ENCODE results near the gene FOXL3.

DNA sequence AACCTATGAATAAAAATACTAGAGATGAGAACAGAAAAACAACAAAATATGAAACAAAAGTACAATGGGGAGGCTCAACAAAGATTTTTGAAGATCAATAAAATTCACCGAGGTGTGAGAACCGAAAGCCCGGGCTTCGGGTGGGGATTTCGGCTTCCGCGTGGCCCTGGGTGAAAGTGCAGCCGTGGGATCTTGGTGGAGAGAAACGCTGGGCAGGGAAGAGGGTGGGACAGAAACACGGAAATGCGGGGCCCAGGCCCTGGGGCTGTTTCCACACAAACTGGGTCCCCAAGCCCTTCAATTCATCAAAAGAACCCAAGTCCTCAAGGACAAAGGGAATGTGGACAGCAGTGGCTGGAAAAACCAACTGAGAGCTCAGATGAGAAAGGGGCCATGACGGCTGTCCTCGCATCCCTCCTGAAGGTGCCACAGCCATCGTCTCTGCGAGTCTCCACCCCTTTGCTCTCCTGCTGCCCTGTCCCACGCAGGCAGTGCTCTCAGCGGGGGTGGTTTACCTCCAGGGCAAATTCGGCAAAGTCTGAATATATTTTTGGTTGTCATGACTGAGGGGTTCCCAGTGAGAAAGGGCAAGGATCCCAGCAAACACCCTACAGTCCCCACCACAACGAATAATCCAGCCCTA, 19.7 kb downstream of the FOXL3 start:
- TF ChIP-seq, protein P1, sequence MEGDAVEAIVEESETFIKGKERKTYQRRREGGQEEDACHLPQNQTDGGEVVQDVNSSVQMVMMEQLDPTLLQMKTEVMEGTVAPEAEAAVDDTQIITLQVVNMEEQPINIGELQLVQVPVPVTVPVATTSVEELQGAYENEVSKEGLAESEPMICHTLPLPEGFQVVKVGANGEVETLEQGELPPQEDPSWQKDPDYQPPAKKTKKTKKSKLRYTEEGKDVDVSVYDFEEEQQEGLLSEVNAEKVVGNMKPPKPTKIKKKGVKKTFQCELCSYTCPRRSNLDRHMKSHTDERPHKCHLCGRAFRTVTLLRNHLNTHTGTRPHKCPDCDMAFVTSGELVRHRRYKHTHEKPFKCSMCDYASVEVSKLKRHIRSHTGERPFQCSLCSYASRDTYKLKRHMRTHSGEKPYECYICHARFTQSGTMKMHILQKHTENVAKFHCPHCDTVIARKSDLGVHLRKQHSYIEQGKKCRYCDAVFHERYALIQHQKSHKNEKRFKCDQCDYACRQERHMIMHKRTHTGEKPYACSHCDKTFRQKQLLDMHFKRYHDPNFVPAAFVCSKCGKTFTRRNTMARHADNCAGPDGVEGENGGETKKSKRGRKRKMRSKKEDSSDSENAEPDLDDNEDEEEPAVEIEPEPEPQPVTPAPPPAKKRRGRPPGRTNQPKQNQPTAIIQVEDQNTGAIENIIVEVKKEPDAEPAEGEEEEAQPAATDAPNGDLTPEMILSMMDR (IDR thresholded peaks at IDR 0.05) = no peak
- TF ChIP-seq POLR2A (IDR thresholded peaks at IDR 0.05) = no peak
